Ishikawa (cell line): ENCODE measurements around the gene SFT2D1.

Experiments
- CEBPB ChIP-seq: IDR thresholded peaks from 2 replicates; pipeline ENCODE4 v1.6.1; 2012
- CREB1 ChIP-seq: IDR thresholded peaks from 2 replicates; pipeline ENCODE4 v1.6.1; 2012; ENCODE audit warnings: low read depth
- EGR1 ChIP-seq: IDR thresholded peaks from 2 replicates; pipeline ENCODE4 v1.6.1; 2012
- EP300 ChIP-seq: IDR thresholded peaks from 2 replicates; pipeline ENCODE4 v1.6.1; 2012; ENCODE audit warnings: borderline replicate concordance
- FOXM1 ChIP-seq: IDR thresholded peaks from 2 replicates; pipeline ENCODE4 v1.6.1; 2012; ENCODE audit warnings: low read depth, borderline replicate concordance
- MAX ChIP-seq: IDR thresholded peaks from 2 replicates; pipeline ENCODE4 v1.6.1; 2012
- NFIC ChIP-seq: IDR thresholded peaks from 2 replicates; pipeline ENCODE4 v1.6.1; 2012
- RAD21 ChIP-seq: IDR thresholded peaks from 2 replicates; pipeline ENCODE4 v1.6.1; 2012; ENCODE audit warnings: low read depth
- REST ChIP-seq: IDR thresholded peaks from 2 replicates; pipeline ENCODE4 v1.6.1; 2012; ENCODE audit warnings: low read depth, mild to moderate bottlenecking
- TAF1 ChIP-seq: IDR thresholded peaks from 2 replicates; pipeline ENCODE4 v1.6.1; 2012; ENCODE audit warnings: low read depth, mild to moderate bottlenecking
- TCF12 ChIP-seq: IDR thresholded peaks from 2 replicates; pipeline ENCODE4 v1.6.1; 2012; ENCODE audit warnings: low read depth
- TEAD4 ChIP-seq: IDR thresholded peaks from 2 replicates; pipeline ENCODE4 v1.6.1; 2012
- USF1 ChIP-seq: IDR thresholded peaks from 2 replicates; pipeline ENCODE4 v1.6.1; 2012
- YY1 ChIP-seq: IDR thresholded peaks from 2 replicates; pipeline ENCODE4 v1.6.1; 2012; ENCODE audit warnings: low read depth
- ZBTB7A ChIP-seq: IDR thresholded peaks from 2 replicates; pipeline ENCODE4 v1.6.1; 2012; ENCODE audit warnings: low read depth

The SFT2D1 gene

GRCh38 chr6:166277018-166277417 is 65.3 kb downstream of the SFT2D1 start:
- TF ChIP-seq REST: no peak

GRCh38 chr6:166275714-166276166 is 66.6 kb downstream of the SFT2D1 start:
- no peak for TF ChIP-seq MAX
- TF ChIP-seq YY1: 0 out of 2 replicates have a peak, but pooled peaks have one; percentile 26
- peak; percentile 95 for TF ChIP-seq RAD21

GRCh38 chr6:166274739-166275370 is 67.5 kb downstream of the SFT2D1 start:
- TF ChIP-seq TCF12 (no peak), TAF1 (no peak), FOXM1 (no peak), MAX (no peak), EGR1 (no peak), CREB1 (no peak), USF1 (no peak), RAD21 (no peak), EP300 (no peak)

GRCh38 chr6:166274163-166274562 is 68.2 kb downstream of the SFT2D1 start:
- TF ChIP-seq USF1 (no peak), MAX (no peak), ZBTB7A (no peak)

- TF ChIP-seq MAX: no peak
- no peak for TF ChIP-seq ZBTB7A
- TF ChIP-seq CEBPB: no peak
- no peak for TF ChIP-seq EGR1
- TF ChIP-seq REST: no peak
- no peak for TF ChIP-seq YY1
- TF ChIP-seq RAD21: no peak
- TF ChIP-seq CREB1: no peak
- no peak for TF ChIP-seq NFIC
Measured at GRCh38 chr6:166271376-166271765, 71.0 kb downstream of the SFT2D1 start.

- TF ChIP-seq TEAD4: no peak
- no peak for TF ChIP-seq TAF1
- no peak for TF ChIP-seq MAX
- no peak for TF ChIP-seq REST
- TF ChIP-seq ZBTB7A: no peak
- no peak for TF ChIP-seq USF1
- no peak for TF ChIP-seq TCF12
- no peak for TF ChIP-seq RAD21
- TF ChIP-seq CEBPB: no peak
- no peak for TF ChIP-seq CREB1
- no peak for TF ChIP-seq NFIC
- TF ChIP-seq YY1: no peak
- no peak for TF ChIP-seq FOXM1
- no peak for TF ChIP-seq EP300
Measured at GRCh38 chr6:166270706-166271375, 71.5 kb downstream of the SFT2D1 start.
